ENCODE data around the gene GUCY1B1.

DNA sequence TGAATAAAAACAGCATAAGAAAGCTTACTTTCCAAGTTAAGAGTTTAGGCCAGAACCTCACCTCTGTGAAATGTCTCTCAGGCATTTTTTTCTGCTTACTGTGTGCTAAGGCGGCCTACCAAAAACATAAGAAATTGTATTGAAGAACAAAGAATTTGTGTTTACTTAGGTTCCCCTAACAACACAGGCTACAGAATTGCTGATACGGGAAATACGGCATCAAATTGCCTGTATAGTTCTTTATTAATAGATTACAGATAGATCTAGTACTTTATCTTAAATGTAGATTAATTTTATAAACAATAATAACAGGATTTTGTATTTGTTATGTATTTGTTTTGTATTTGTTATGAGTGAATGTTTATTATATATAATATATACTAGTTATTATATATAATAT is 94.4 kb downstream of the GUCY1B1 start:
- TF ChIP-seq, protein P1, sequence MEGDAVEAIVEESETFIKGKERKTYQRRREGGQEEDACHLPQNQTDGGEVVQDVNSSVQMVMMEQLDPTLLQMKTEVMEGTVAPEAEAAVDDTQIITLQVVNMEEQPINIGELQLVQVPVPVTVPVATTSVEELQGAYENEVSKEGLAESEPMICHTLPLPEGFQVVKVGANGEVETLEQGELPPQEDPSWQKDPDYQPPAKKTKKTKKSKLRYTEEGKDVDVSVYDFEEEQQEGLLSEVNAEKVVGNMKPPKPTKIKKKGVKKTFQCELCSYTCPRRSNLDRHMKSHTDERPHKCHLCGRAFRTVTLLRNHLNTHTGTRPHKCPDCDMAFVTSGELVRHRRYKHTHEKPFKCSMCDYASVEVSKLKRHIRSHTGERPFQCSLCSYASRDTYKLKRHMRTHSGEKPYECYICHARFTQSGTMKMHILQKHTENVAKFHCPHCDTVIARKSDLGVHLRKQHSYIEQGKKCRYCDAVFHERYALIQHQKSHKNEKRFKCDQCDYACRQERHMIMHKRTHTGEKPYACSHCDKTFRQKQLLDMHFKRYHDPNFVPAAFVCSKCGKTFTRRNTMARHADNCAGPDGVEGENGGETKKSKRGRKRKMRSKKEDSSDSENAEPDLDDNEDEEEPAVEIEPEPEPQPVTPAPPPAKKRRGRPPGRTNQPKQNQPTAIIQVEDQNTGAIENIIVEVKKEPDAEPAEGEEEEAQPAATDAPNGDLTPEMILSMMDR (IDR thresholded peaks at IDR 0.05; ENCODE audit: low read depth, low read length, poor library complexity, severe bottlenecking) = no peak
- TF ChIP-seq EZH2phosphoT487 (IDR thresholded peaks at IDR 0.05; ENCODE audit: borderline replicate concordance, low read length) = no peak

All from DOHH2 (cell line).